Sciatic nerve (tissue), 2 donors: Measurements from ENCODE around the gene ASAP2. TPM values are rescaled to one million over a fixed set of nuclear protein-coding genes. Genes with fewer than 3 reads are reported as not detected.
A peak's percentile ranks its signal among the peaks of the same experiment; 100 is the strongest.

ENCODE experiments used
- ATAC-seq: fragments of 200-7000 bp; cut with Tn5 transposase; one replicate; pipeline ENCODE4 v1.9.1; 2020; ENCODE audit warnings: mild to moderate bottlenecking, moderate library complexity
- DNase-seq: peaks from one replicate; pipeline ENCODE4 v3.0.0-alpha.2; 2020; ENCODE audit warnings: low spot score
- intact Hi-C: fragments of 100-400 bp; cut with DNase I; formaldehyde crosslinking; loops from one replicate; pipeline ENCODE4 v1.14.2; 2022
- total RNA-seq: library from RNA; stranded (reverse); fragmentation: NEBNext Ultra II Directional; extraction: Animal tissue kit (Norgen Biotek cat#: 25700); gene quantifications from one replicate; pipeline ENCODE4 v1.2.1, GENCODE V29; 2021
- donor health status: DM: no; HTN: no; CAD: no.
- donor health status: DM: no; HTN: no; CAD: no.

The ASAP2 gene
- total RNA-seq, 1 donor from 2014 or later: 47.1 TPM

DNA sequence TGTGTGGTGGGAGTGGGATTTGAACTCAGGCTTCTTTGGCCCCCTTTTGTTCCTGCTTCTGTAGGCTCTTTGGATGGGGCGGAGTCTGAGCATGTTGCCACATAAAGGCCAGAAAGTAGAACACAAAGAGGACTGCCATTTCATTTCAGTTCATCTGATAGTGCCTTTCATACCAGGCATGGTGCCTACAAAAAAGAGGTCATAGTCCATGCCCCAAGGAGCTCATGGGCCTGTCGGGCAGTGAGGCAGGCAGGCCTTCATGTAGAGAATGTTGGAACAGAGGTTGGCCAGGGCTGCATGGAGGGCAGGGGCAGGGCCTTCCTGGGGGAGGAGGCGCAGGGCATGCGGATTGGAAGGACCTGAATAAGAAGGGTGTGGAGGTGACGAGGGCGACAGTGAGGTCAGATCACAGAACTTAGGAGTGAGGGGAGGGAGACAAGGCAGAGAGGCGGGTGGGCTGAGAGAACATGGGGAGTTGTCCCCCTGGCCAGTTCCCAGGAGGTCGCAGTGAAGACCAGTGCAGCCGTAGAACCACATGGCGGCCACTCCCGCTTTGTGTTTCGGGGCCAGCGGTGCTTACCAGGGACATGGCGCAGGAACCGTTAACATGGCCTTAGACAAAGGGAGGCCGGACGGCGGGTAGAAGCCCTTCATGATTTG, 167.6 kb downstream of the ASAP2 start:
- no peak for DNase-seq
- intact Hi-C loops: no loop called here
- no peak for ATAC-seq

- intact Hi-C loops: no loop called here
- DNase-seq: peak; percentile 52
- ATAC-seq: no peak
These were observed 169.3 kb downstream of the ASAP2 start for GRCh38 chr2:9375857-9376428.

GRCh38 chr2:9377461-9378097, 171.0 kb downstream of the ASAP2 start:
- DNase-seq (peak; percentile 26), ATAC-seq (no peak)
- intact Hi-C loops: no loop called here

GRCh38 chr2:9378433-9379390, 172.1 kb downstream of the ASAP2 start:
- intact Hi-C loops: no loop called here

GRCh38 chr2:9379391-9379755, 172.8 kb downstream of the ASAP2 start:
- ATAC-seq: no peak
- peak; percentile 54 for DNase-seq
- intact Hi-C loops: no loop called here

More at GRCh38 chr2:9378433-9379390, 172.1 kb downstream of the ASAP2 start:
- DNase-seq (peak; percentile 79), ATAC-seq (peak; percentile 81)

DNA sequence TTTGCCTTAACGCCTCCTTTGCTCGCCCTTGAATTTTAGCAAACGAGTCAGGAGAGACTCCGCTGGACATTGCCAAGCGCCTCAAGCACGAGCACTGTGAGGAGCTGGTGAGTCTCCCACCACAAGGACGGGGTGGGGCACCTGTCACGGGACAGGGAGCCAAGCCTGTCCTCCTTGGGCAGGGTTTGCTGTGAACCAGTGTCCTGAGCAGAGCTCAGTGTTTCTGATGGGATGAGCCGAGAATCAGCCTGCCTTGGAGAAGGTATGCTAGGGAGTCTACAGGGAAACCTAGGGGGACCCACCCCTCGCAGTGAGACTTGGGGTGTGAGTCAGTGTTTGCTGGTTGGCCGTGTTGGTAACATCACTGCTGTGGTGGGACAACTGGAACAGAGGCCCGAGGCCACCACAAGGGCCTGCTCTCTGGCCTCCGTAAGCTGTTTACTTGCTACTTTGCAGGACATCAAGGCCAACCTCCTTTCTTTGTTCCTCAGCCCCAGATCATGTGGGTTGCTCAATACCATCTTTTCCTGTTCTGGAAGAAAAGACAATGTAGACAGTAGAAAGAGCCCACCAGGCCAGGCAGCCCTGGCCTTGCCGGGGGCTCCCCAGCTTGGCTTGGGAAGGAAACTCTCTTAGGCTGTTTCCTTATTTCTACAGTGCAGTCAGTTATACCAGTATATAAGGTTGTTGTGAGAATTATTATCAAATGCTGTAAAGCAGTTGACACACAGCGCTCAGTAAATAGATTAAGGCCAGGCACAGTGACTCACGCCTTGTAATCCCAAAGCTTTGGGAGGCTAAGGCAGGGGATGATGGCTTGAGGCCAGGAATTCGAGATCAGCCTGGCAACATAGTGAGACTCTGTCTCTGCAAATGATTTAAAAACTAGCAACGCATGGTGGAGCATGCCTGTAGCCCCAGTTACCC, 174.4 kb downstream of the ASAP2 start:
- ATAC-seq (peak; percentile 66), DNase-seq (peak; percentile 70)
- intact Hi-C loops: no loop called here

GRCh38 chr2:9382604-9383235, 176.1 kb downstream of the ASAP2 start:
- DNase-seq (no peak), ATAC-seq (no peak)
- intact Hi-C loops: no loop called here

DNA sequence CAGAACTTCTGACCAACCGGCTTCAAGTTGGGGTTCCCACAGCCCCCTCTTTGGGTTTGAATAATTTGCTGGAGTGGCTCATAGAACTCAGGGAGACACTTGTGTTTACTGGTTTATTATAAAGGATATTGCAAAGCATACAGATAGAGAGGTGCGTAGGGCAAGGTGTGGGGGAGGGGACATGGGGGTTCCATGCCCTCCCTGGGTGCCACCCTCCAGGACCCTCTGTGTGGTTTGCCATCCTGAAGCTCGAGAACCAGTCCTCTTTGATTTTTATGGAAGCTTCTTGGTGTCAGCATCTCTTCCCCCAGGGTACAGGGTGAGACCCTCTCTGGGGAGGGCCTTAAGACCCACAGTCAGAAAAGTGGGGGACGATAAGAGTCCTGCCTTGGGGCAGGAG, 177.9 kb downstream of the ASAP2 start:
- DNase-seq (peak; percentile 38), ATAC-seq (no peak)
- intact Hi-C loops: no loop called here

DNA sequence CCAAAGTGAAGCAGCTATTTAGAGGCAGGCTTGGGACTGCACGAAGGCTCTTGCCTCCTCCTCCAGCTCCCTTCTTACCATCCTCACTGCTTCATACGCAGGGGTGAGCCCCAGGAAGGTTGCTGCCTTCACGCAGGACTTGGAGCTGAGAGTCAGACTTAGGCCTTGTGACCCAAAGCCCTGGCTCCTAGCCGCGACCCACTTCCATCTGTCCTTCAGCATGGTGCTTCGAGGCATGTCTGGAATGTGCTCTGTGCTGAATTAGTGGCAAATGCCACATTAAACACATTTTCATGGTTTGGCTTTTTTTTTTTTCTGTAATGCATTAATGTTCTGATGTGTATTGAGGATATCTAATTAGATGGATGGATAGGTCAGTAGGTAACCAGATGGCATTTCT, 179.2 kb downstream of the ASAP2 start:
- DNase-seq (peak; percentile 55), ATAC-seq (no peak)
- intact Hi-C loops: no loop called here

GRCh38 chr2:9388199-9388681, 181.6 kb downstream of the ASAP2 start:
- intact Hi-C loops: no loop called here
- DNase-seq (peak; percentile 47), ATAC-seq (no peak)

DNA sequence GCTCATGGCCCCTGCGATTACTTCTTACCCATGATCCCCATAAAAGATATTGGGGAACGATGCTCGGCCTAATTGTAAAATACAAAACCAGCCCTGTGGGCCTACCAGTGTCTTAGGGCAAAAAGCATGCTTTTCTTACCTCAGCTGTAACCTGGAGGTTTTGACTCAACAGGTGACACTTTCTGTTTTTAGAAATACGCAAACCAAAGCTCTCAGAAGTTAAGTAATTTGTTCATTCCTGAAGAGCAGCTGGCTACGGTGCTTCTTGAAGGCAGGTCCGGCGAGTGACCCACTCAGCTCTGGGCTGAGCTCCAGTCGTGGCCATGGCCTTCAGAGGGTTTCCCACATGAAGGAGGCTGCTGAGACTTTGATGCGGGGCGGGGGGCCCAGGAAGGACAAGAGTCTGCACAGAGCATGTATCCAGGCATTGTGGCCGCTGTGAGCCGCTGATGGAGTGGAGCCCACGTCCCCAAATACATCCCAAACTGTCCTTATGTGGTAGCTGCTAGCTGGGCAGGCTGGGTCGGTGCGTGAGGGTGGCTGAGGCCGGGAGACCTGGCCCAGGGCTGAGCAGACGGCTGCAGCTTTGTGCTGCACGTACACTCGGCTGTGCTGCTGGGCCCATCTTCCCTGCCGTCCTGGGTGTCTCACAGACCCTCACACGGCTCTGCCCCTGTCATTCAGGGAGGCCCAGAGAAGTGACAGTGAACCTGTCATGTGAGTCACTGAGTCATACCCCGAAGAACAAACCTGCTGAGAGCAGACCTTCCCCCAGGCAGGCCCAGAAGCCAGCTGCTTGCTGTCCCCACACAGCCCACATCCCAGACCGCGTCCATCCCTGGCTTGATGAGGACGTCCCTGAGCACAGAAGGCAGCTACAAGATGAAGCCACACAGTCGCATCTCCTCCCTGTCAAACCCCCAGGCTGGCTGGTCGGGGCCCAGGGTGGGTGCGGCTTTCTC, 182.6 kb downstream of the ASAP2 start:
- DNase-seq: peak; percentile 51
- ATAC-seq: no peak
- intact Hi-C loops: no loop called here

GRCh38 chr2:9390151-9390850, 183.7 kb downstream of the ASAP2 start:
- ATAC-seq (no peak), DNase-seq (no peak)
- intact Hi-C loops: no loop called here

GRCh38 chr2:9390991-9391390, 184.4 kb downstream of the ASAP2 start:
- no peak for ATAC-seq
- no peak for DNase-seq
- intact Hi-C loops: no loop called here

DNA sequence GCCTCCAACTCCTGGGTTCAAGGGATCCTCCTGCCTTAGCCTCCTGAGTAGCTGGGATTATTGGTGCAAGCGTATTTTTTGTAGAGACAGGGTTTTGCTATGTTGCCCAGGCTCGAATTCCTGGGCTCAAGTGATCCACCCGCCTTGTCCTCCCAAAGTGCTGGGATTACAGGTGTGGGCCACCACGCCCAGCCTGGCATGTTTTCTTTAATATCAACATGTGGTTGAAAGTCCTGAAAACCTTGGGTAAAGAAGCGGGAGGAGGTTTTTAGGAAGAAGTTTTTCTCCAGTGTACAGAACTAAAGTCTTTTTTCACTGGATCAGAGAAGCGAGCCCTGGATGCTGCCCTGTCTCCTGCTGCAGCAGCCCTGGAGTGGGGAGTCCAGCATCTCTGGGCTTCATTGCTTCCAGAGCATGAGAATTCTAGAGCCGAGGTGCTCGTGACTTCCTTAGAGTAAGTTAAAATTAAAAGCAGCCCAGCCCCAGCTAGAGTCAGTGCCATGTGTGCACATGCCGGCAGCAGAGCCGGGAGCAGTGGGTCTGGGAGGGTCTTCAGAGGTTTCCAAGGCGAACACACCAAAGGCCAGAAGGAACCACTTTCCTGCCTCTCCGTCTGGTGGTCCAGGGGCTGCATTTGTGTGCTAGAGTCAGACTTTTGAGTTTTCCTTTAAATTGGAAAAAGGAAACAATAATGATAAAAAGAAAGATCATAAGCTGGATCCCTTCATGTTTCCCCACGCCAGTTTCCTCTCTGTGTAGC, 185.5 kb downstream of the ASAP2 start:
- intact Hi-C loops: no loop called here
- ATAC-seq: no peak
- DNase-seq: no peak

DNA sequence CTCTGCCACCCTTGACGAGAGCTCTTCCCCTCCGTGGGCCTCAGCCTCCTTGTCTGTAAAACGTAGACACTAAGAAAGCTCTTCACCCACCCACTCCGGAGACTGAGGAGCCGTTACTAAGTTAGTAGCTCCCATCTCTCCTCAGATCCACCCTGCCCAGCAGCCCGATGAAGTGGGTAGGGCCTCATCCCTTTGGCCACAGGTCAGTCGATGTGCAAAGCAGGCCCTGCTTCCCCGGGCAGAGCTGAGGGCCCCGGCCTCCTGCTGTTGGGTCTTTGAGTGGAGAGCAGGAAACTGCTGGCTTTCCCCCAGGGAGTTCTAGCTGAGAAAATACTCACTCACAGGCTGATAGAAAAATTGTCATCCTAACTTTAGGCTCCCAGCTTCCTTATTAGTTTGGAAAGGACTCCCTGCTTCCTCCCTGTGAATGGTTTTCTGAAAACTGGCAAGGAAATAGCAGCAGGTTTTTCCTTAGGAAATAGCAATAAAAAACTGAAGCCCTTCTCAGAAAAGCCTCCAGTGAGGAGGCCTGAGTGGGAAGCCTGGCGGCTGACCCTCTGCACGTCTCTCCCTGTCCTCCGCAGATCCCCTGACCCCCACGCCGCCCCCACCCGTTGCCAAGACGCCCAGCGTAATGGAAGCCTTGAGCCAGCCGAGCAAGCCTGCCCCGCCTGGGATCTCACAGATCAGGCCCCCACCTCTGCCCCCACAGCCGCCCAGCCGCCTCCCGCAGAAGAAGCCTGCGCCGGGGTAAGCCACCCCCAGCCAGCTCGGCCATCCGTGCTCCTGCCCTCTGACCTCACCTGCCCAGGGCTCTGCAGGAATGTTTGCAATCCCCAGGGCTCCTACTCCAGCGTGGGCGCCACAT, 186.5 kb downstream of the ASAP2 start:
- ATAC-seq (peak; percentile 57), DNase-seq (peak; percentile 67)
- intact Hi-C loops: no loop called here
